ENCODE measurements around the gene KLHL36.

DNA sequence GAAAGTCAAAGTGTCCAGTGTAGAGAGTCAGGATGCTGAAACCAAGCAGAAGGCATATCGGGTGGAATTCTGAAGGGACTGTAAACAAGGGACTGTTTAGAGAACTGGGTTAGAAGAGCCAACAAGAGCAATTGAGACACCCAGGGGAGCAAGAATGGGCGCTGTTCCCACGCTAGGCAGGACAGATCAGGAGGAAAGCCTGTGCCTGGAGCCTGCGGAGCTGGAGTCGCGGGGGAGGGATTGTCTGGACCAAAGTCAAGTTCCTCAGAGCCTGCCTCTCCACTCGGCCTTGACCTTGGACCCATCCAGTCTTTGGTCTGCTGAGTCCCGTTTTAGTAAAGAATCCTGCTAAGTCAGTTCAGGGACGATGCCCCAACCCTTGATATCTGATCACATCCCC, 14.7 kb upstream of the KLHL36 start:
- TF ChIP-seq, protein P1, sequence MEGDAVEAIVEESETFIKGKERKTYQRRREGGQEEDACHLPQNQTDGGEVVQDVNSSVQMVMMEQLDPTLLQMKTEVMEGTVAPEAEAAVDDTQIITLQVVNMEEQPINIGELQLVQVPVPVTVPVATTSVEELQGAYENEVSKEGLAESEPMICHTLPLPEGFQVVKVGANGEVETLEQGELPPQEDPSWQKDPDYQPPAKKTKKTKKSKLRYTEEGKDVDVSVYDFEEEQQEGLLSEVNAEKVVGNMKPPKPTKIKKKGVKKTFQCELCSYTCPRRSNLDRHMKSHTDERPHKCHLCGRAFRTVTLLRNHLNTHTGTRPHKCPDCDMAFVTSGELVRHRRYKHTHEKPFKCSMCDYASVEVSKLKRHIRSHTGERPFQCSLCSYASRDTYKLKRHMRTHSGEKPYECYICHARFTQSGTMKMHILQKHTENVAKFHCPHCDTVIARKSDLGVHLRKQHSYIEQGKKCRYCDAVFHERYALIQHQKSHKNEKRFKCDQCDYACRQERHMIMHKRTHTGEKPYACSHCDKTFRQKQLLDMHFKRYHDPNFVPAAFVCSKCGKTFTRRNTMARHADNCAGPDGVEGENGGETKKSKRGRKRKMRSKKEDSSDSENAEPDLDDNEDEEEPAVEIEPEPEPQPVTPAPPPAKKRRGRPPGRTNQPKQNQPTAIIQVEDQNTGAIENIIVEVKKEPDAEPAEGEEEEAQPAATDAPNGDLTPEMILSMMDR (IDR thresholded peaks at IDR 0.05), result no peak
- no peak for TF ChIP-seq POLR2A (IDR thresholded peaks at IDR 0.05; ENCODE audit: low read depth)
- TF ChIP-seq EP300 (IDR thresholded peaks at IDR 0.05), result no peak
